Thyroid gland (tissue), 4 donors: ENCODE data around the gene TBC1D22A. TPM values are rescaled to one million over a fixed set of nuclear protein-coding genes. Genes with fewer than 3 reads are reported as not detected.
A peak's percentile ranks its signal among the peaks of the same experiment; 100 is the strongest.

ENCODE experiments used
- DNase-seq, 2 donors: peaks; one replicate each; pipeline ENCODE4 v3.0.0-alpha.2; 2019
- H3K27ac ChIP-seq, 3 donors: fragments of 200-600 bp; sonication (generic); 1 replicate in 2 of 3; 2 replicates in 1 of 3; pipeline ENCODE4 v1.5.1; 2016 to 2019; ENCODE audit warnings: mild to moderate bottlenecking in 1 of 3, moderate library complexity in 1 of 3
- H3K27me3 ChIP-seq: fragments of 200-600 bp; sonication (generic); one replicate; pipeline ENCODE4 v1.5.1; 2019
- H3K36me3 ChIP-seq, 2 donors: fragments of 200-600 bp; sonication (generic); one replicate each; pipeline ENCODE4 v1.5.1; 2016 to 2019
- H3K4me1 ChIP-seq, 2 donors: fragments of 200-600 bp; sonication (generic); one replicate each; pipeline ENCODE4 v1.5.1; 2017 to 2019
- H3K4me3 ChIP-seq, 3 donors: fragments of 200-600 bp; sonication (generic); replicated peaks in 1 of 3; 1 replicate in 2 of 3; 2 replicates in 1 of 3; pipeline ENCODE4 v1.5.1; 2016; ENCODE audit warnings: mild to moderate bottlenecking in 1 of 3
- H3K9me3 ChIP-seq: fragments of 200-600 bp; sonication (generic); one replicate; pipeline ENCODE4 v1.5.1; 2017
- POLR2A ChIP-seq, 2 donors: fragments of 450-650 bp; IDR thresholded peaks; one replicate each; pipeline ENCODE4 v1.6.1; 2017; ENCODE audit warnings: antibody characterized with exemption in 2 of 2, mild to moderate bottlenecking in 2 of 2, moderate library complexity in 1 of 2
- WGBS, 2 donors: methylation state at CpG; one replicate each; pipeline ENCODE4 v1.1.5; 2017; 5-methylcytosine and 5-hydroxymethylcytosine counted together
- intact Hi-C: fragments of 100-400 bp; cut with DNase I; formaldehyde crosslinking; loops from one replicate; pipeline ENCODE4 v1.15.1; 2023
- total RNA-seq, 4 donors: library from RNA; depleted of rRNA; stranded (reverse); fragments of >200 nt; gene quantifications; one replicate each; pipeline ENCODE4 v1.2.3, GENCODE V29; 2016
- TF ChIP-seq, protein P1 (sequence below), 6 experiments: fragments of 200-600 bp in 3 of 6; fragments of 450-650 bp in 3 of 6; sonication (generic) in 3 of 6; IDR thresholded peaks; one replicate each; pipeline ENCODE4 v1.5.1; 2016 to 2019; ENCODE audit warnings: antibody characterized with exemption in 6 of 6, mild to moderate bottlenecking in 2 of 6, inconsistent platforms in 1 of 6, moderate library complexity in 1 of 6

Gene TBC1D22A
- total RNA-seq, 4 donors from 2014 or later = 26.7 to 34.6 (median 33.2) TPM

DNA sequence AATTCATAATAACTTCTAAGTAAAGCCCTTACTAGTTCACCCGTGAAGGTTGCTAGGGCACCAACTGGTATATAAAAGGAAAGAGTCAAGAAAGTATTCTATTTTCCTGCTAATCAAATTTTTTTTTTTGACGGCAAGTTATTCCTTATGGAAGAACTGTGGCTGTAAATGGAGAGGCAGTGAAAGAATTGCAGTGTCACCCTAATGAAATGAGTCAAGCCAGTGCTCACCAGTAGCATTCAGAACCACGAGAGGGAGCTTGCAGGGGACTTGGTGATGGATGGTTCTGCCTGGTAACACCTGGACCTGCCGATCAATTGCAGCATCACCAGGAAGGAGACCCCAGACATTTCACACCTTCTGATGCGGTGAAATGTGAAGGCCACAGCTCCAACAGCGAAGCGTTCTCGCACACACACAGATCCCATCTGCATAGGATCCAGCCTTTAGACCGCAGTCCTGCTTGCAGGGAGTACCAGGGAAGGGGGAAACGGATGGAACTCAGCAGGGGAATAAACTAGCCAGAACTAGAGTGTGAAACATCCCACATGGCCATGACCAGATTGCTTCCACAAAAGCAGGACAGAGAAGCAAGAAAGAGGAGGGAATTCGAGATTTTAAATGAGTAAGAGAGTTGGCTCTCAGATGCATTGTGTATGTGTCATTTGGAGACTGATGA lies 326.2 kb downstream of the TBC1D22A start:
- Histone ChIP-seq H3K9me3 (no peaks in the 10 kb centered on the region), H3K36me3 (no peaks in the 10 kb centered on the region), H3K27ac (no peak overlapping the region), H3K27me3 (no peaks in the 10 kb centered on the region), H3K4me3 (no peak overlapping the region), H3K4me1 (peaks cover 31 to 34% of the 10 kb centered on the region in 2 donors)
- TF ChIP-seq POLR2A (IDR thresholded peaks at IDR 0.05) = no peak
- TF ChIP-seq, protein P1, sequence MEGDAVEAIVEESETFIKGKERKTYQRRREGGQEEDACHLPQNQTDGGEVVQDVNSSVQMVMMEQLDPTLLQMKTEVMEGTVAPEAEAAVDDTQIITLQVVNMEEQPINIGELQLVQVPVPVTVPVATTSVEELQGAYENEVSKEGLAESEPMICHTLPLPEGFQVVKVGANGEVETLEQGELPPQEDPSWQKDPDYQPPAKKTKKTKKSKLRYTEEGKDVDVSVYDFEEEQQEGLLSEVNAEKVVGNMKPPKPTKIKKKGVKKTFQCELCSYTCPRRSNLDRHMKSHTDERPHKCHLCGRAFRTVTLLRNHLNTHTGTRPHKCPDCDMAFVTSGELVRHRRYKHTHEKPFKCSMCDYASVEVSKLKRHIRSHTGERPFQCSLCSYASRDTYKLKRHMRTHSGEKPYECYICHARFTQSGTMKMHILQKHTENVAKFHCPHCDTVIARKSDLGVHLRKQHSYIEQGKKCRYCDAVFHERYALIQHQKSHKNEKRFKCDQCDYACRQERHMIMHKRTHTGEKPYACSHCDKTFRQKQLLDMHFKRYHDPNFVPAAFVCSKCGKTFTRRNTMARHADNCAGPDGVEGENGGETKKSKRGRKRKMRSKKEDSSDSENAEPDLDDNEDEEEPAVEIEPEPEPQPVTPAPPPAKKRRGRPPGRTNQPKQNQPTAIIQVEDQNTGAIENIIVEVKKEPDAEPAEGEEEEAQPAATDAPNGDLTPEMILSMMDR (IDR thresholded peaks at IDR 0.05) = no peak
- no peak for DNase-seq
- 85 to 87% methylated on average over 11 of the region's 11 CpGs for WGBS, 2 donors
- intact Hi-C loops = no loop called here

DNA sequence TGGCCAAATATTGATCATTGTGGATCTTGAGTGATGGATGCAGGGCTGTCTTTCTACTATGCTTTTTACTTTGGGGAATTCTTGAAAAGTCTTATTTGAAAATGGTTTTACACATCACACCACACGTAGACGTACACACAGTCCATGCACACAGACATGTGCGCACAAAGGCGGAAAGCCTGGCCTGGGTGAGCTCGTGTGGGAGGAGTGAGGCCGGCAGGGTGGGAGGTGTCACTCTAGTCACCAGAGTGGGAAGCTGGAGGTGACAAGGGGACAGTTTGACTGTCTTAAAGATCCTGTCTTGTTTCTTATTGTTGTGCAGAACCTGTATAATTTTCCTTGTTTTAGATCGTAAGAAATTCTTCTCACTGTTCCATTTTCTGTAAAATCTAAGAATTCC lies 326.9 kb downstream of the TBC1D22A start:
- no peaks in the 10 kb centered on the region for H3K27me3 ChIP-seq
- H3K4me1 ChIP-seq = peaks cover 34 to 39% of the 10 kb centered on the region in 2 donors
- DNase-seq = no peak
- no peaks in the 10 kb centered on the region for H3K36me3 ChIP-seq
- no peaks in the 10 kb centered on the region for H3K9me3 ChIP-seq
- TF ChIP-seq, protein P1 (IDR thresholded peaks at IDR 0.05) = no peak
- no peak for TF ChIP-seq POLR2A (IDR thresholded peaks at IDR 0.05)
- WGBS, 2 donors = 82 to 88% methylated on average over 7 of the region's 7 CpGs
- peak overlapping the region; percentile 90 to 99 (median 95) for H3K27ac ChIP-seq
- no peak overlapping the region for H3K4me3 ChIP-seq
- intact Hi-C loops = no loop called here

DNA sequence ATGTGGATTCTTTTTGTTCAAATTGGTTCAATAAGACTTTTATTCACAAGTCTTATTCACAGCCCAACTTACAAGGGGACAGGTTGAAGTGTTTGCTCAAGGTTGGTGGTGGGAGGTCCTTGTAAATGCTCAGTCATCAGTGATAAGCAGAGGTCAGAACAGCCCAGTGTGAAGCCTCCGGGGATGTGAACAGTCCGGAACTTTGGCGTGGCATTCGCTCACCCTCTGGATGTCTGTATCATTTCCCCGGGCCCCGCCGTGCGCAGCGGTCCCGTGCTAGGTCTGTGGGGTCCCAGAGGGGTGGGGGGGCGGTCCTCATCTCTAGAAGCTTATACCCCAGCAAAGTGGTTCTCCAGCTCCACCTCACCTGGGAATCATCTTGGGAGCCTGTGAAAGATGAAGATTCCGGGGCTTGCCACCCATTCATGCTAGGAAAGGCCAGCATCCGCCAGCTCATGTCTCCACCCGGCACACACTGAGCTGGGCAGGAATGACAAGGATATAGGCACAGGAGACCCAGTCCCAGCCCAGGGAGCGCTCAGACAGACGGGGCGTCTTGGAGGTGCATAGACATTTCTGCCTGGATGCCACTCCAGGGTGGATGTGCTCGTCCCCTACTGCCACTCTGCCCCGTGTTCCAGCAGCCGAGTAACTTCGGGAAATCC lies 327.5 kb downstream of the TBC1D22A start:
- intact Hi-C loops = no loop called here
- 70 to 79% methylated on average over 16 to 19 of the region's 21 CpGs for WGBS, 2 donors
- Histone ChIP-seq H3K4me1 (peaks cover 34 to 39% of the 10 kb centered on the region in 2 donors), H3K27me3 (no peaks in the 10 kb centered on the region), H3K27ac (peak overlapping the region; percentile 90 to 99 (median 95)), H3K4me3 (no peak overlapping the region), H3K36me3 (no peaks in the 10 kb centered on the region), H3K9me3 (no peaks in the 10 kb centered on the region)
- peak; percentile 32 to 43 for DNase-seq
- TF ChIP-seq, protein P1 (IDR thresholded peaks at IDR 0.05) = no peak
- no peak for TF ChIP-seq POLR2A (IDR thresholded peaks at IDR 0.05)

DNA sequence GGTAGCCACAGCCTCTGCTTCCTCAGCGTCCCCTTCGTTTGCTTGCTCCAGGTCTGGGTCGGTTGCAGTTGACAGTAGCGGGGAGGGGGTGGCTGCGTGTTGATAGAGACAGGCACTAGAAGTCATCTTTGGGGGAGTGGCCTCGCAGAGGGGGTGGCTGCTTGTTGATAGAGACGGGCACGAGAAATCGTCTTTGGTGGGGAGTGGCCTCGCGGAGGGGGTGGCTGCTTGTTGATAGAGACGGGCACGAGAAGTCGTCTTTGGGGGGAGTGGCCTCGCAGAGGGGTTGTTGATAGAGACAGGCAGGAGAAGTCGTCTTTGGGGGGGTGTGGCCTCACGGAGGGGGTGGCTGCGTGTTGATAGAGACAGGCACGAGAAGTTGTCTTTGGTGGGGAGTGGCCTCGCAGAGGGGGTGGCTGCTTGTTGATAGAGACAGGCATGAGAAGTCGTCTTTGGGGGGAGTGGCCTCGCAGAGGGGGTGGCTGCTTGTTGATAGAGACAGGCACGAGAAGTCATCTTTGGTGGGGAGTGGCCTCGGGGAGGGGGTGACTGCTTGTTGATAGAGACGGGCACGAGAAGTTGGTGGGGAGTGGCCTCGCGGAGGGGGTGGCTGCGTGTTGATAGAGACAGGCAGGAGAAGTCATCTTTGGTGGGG lies 328.3 kb downstream of the TBC1D22A start:
- Histone ChIP-seq H3K27me3 (no peaks in the 10 kb centered on the region), H3K4me3 (no peak overlapping the region)

More for the DNA sequence above, 328.3 kb downstream of the TBC1D22A start:
- DNase-seq = peak; percentile 85 to 92
- intact Hi-C loops = no loop called here
- Histone ChIP-seq H3K36me3 (no peaks in the 10 kb centered on the region), H3K27ac (peak overlapping the region; percentile 90 to 99 (median 95)), H3K9me3 (no peaks in the 10 kb centered on the region), H3K4me1 (peaks cover 34 to 39% of the 10 kb centered on the region in 2 donors)
- 11 to 12% methylated on average over 28 to 29 of the region's 29 CpGs for WGBS, 2 donors
- TF ChIP-seq, protein P1 (IDR thresholded peaks at IDR 0.05) = no peak
- TF ChIP-seq POLR2A (IDR thresholded peaks at IDR 0.05) = peak in 1 of 2 donors; percentile 17
